IPS-11a (cell line): ENCODE data around the gene CLMN.

ENCODE experiments used
- H3K4me3 ChIP-seq: one replicate; pipeline ENCODE4 v1.5.1; 2013; ENCODE audit warnings: low read depth, low read length, control low read depth

Gene CLMN

DNA sequence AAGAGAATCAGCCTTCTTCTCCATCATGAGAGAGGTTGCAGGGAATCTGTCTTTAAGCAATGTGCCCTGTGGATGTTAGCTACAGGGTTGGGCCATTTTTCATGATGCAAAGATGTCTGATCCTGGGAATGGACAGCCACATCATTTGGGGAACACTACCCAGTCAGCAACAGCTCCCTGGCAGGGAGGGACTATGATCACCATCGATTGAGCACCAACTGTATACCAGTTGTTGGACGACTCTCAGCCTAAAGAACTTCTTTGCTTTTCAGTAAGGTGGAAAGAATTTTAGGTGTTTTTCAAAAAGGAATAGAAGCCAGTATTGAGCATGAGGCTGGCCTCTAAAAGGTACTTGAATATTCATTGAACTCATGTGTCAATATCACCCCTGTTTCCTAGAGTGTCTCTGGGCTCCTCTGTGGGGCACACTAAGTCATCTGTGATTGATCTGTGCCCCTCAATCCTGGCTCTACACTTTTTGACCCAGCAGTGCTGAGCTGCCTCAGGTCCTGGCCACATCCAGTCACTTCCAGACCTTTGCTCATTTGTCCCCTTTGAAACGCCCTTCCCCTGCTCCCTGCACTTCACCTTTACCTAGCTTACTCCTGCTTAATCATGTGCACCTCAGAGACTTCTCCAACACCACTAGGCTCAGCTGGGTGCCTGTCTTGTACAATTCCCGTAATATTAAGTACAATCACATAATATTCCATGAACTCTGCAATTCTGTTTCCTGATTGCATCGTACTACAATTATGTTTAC is 2.2 kb upstream of the CLMN start:
- no peak overlapping the region for H3K4me3 ChIP-seq

DNA sequence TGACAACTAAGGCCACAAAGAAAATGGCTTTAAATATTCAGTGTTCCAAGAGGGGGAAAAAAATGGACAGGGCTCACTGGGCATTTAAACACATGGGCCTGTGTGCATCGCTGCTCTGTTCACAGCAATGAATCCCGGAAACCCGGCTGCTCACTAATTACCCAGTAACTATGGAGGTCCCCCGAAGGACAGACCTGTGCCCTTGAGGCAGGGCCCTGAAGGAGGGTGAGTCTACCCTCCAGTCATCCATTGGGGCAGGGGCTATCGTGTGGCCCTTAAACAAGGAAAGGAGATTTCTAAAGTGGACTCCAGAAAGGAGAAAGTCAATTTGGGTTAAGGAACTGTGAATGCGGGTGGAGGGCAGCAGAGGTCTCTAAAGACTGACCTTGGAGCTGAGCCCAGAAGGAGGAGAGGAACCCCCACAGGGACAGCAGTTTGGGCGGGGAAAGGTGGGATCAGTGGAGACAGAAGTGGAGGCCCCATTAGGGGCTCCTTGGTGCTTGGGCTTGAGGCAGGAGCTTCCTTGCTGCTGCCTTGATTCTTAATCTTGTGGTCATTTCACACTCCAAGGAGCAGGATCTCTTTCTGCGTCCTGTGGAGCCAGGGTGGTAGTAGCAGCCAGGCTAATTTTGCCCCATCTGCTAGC is 1.4 kb upstream of the CLMN start:
- H3K4me3 ChIP-seq: no peak overlapping the region

DNA sequence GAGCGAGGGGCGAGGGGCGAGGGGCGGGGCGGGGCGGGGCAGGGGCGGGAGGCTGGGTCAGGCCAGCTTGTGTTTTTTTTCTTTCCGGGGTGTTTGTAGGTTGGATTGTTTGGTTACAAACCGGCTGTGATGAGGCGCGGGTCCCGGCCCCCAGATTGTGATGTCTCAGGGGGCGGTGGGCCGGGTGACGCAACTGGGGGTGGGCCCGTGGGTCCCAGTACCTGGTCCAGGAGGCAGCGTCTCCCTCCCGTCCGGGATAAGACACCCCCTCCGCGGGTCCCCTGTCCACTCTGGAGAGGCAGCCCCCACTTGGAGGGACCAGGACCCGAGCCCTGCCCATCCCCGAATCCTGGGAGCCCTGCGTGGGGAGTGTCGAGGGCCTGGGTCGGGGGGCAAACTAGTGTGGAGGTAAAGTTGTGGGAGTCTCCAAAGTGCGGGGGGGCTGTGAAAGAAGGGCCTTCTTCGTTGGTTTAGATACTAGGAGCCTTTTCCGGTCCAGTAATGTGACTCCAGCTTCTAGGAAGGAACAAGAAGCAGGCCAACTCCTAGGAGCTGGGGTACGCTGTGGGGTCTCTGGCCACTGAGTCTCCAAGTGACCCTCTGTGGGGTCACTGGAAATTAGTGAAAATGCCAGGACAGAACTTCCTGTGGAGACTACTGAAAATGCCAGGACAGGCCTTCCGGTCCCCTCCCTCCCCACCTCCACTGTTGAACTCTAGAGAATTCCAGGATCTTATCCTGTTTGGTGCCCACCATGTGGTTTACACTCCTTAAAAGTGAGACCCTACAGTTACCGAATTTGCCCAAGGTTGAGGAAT is 579 bp upstream of the CLMN start:
- peak overlapping the region; percentile 28 for H3K4me3 ChIP-seq

DNA sequence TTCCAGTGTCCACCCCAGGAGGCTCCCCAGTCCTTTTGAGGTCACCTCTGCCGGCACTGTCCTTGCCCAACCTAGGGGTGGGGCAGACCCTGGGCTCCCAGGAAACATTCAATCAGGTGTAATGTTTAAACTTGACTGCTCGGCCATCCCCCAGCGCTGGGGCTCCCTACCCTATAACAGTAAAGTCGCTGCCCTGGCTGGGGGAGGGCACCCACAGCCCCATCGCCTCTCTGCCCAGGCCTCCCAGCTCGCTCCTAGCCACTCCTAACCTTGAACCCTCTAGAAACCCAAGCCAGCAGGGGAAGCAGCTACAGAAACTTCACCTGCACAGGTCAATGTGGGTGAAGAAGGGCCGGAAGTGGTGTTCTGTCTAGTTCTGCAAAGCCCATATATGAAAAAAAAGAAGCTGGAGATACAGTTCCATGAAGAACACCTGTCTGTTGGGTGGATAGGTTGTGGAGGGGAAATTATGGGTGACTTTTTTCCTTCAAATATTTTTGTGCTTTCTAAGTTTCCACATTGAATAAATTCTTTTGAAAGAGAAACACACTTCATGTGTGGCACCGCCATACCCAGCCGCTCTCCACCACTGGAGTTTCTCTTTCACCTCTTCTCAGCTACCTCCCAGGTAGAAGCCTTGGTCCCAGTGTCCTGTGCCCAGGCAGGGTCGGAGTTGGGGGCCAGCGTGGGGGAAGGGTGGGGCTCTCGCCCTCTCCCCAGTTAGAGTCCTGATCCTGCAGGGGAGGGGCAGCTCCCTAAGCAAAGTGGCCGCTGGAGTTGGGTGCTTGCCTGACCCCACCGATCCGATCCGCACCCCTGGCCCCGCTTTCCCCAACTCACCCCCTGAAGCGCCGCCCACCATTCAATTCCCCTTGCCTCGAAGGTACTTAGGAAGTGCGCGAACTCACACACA is 1.1 kb downstream of the CLMN start:
- H3K4me3 ChIP-seq: peak overlapping the region; percentile 61

DNA sequence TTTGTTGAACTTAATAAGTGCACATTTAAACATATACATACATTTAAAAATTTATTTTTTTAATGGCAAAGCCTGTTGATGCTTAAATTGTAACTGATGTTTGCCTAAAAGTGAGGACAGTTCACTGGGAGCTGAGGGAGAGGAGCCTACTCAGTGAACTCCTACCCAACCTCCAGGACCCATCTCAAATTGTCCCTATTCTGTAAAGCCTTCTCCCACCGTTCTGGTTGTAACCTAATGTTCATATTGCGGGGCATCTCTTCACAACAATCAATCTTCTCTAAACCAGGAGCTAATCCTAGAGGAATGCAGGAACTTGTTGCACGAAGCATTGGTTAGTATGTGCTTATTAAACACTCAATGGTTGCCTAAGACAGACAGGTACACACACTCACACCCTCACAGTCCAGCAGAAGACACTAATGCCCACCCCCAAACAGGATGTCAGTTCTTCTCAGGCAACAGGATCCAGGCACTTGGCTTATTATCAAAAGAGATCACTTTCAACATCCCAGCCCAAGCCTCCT is 1.8 kb downstream of the CLMN start:
- no peak overlapping the region for H3K4me3 ChIP-seq

DNA sequence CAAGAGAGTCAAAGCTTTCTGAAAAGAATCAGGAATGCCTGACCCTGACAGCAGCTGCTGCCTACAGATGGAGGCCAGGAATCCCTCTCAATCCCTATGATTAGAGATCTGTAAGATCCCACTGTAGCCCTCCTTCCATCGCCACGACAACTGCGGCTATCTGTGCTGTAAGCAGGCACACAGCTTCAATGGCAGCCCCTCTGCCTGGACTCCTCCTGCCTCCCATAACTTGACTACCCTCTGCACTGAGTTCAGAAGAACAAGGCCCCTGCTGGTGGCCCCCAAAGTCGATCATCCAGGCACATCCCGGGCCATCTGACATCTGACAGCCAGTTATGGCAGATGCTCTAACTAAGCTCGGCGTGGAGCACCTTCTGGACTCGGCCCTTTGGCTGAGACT is 2.9 kb downstream of the CLMN start:
- H3K4me3 ChIP-seq: no peak overlapping the region

DNA sequence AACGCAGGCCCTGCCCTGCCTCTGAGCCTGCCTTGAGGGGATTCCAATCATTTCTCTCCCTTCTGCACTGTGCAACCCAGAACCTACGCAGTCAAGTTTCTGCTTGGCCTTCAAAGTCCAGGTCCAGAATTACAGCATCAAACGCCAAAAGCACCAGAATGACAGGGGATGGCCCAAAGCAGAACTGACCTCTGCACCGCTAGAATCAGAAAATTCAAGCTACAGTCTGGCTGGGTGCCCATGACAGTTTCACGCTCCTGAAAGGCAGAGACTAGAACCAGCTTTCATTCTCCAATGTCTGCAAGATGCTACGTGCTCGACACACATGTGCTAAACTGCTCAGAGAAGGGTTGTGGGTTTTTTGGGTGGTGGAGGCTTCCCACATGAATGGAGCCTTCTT is 4.1 kb downstream of the CLMN start:
- H3K4me3 ChIP-seq: no peak overlapping the region

DNA sequence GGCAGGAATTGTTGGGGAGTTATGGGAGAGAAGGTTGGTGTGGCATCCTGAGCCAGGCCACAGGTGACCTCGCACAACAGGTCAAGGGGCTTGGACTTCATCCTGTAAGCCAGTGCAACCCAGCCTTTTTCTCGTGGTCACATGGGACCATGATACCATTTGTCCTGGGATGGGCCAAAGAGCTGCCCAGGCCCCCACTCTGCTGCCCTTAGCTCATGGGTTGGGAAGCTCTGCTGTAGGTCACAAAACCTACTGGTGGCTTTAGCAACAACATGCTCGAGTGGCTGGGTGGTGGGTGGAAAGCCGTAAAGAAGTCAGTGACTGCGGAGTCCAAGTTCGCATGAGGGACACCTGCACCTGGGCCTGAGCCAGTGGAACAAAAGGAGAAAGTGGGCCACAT is 4.6 kb downstream of the CLMN start:
- no peak overlapping the region for H3K4me3 ChIP-seq

DNA sequence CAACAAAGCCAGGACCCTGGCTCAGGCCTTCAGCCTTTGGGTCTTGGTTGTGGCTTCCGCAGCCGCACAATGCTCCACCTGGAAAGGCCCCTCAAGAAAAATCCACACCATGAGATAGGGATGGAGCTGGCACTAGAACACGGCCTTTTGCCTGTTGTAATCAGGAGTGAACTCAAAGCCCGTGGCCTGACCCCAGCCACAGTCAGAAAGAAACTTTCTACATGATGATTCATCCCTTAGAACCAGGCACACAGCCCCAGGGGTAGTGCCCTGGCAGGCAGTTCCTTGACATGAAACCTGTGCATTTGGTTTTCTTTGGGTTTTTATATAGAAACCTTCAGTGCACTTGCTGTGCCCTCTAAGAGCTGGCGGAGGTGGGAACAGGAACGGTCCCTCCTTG is 5.1 kb downstream of the CLMN start:
- H3K4me3 ChIP-seq: no peak overlapping the region

DNA sequence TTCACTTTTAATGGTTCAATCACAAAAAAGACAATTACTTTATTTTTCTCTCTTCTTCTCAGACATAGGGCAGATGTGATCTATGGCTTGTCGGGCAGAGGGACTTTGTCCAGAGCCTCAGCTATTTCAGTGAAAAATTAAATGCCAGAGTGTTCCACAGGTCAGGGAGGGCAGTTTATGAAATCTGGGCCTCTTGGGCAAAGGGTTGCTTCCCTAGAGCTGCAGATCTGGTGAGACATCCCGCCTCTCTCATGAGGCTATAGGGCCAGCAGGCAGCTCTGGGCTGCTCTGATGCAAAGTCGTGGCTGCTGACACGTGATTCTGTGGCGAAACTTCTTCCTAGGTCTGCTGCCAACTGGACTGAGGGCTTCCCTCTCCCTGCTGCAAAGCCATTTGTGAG is 6.0 kb downstream of the CLMN start:
- H3K4me3 ChIP-seq: no peak overlapping the region

DNA sequence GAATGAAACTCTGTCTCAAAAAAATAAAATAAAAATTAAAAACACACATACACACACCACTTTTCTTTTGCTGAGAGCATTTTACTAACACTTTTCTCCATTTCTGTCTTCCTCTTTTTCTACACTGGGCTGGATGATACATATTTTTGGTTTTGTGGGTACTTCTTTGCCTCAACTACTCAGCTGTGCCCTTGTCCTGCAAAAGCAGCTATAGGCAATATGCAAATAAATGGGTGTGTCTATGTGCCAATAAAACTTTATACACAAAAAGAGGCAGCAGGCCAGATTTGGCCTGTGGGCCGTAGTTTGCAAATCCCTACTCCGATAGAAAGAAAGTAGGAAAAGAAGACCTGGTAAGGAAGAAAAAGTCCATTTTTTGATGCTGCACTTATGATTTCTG is 6.5 kb downstream of the CLMN start:
- H3K4me3 ChIP-seq: no peak overlapping the region

DNA sequence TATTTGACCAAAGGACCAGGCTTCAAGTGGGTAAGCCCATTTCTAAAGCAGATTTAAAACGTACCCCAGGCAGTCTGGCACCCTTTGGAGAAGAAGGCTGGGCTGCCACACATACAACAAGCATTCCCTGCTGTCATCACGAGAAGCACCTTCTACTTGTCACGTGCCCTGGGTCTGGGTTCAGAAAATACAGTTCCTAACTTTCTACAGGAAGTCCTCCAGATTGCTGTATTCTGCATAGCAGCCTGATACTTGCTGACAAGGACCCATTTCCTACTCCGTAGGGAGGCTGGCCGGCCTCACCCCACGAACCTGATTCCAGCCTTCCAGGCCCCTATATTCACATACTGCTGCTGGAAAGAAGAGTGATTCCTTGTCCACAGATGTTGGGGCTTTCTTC is 7.4 kb downstream of the CLMN start:
- H3K4me3 ChIP-seq: no peak overlapping the region

DNA sequence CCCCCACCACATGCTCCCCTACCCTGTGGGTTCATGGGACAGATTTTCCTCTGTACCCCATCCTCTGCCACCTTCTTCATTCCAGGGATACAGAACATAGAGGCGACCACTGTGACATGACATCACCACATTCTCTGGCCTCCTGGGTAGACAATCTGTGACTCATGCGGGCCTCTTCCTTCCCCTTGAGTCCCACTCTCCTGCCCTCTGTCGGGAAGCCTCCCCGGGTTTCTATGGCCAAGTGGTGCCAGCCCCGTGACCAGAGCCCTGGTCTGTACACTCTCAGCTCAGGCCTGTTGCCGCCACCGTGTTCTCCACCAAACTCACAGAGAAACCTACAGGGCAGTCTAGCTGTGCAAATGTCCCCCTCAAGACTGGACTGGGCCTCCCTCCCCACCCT is 8.0 kb downstream of the CLMN start:
- H3K4me3 ChIP-seq: no peak overlapping the region

DNA sequence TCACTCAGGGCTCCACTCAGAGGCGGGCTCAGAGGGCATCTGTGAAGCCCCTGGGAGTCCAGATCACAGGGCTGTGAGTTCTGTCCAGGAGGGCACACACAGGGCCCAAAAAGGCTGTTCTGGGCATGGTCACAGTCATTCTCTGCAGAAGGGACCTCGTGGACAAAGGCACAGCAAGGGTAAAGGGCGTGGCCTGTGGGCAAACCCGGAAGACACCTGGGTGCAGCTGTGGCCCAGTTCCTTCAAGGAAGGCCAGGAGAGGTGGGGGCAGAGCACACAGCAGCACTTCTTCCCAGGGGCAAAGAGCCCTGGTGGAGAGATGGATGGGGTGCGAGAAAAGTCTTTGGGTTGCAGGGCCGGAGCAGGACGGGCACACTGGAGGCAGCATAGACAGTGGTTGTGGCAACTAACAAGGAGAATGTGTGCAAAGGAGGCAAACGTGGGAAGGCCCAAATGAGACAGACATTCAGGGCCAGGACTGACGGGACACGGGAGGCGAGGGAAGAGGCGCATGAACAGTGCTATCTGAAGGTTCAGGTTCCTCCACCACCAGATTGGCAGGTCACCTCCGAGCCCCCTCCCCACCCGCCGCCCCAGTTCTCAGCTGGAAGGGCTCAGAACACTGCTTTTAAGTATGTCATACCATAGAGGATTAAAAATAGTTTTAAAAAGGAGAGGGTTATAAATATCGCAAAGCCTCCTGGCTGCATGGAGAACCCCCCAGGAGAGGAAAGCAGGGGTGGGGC is 8.9 kb downstream of the CLMN start:
- H3K4me3 ChIP-seq: no peak overlapping the region

DNA sequence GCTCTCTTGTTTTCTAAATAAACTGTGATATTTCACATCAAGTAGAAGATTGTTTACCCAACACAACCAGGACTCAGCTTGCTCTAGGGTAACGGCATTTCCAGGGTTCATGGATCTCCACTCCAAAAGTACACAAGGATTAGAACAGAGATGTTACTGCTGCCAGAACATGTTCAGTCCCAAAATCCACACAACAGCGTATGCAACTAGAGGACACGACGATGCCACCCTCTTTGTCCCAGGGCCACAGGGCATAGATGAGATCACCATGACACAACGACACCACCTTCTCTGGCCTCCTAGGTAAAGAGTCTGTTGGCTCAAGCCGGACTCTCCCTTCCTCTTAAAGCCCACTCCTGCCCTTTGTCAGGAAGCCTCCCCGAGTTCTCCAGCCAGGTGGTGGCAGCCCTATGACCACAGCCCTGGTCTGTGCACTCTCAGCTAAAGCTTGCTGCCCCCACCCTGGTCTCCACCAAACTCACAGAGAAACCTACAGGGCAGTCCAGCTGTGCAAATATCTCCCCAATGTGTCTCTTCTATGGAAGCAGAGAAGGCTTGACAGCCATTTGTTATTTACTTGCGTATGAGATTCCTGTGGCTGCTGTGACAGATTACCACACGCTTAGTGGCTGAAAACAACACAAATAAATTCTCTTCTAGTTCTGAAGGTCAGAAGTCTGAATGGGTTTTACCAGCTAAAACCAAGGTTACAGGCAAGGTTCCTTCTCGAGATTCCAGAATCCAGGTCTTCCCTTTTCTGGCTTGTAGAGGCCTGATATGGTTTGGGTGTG is 10.3 kb downstream of the CLMN start:
- no peak overlapping the region for H3K4me3 ChIP-seq

DNA sequence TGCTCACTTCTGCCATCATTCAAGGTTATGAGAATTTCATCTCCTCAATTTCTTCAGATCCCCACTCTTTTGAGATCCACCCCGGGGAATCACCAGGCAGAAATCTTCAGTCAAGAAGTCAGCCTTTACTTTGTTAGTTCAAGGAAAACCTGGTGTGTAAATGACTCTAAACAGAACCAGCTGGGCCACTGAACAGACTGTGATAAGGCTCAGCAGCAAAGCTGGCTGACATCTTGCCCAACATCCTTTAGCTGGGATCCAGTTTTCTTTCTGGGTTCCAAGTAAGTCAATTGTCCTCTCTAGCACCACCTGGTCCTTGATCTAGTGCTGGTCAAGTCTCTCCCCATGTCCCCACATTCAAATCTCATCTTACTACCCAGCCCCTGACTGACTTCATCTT is 11.6 kb downstream of the CLMN start:
- H3K4me3 ChIP-seq: no peak overlapping the region

DNA sequence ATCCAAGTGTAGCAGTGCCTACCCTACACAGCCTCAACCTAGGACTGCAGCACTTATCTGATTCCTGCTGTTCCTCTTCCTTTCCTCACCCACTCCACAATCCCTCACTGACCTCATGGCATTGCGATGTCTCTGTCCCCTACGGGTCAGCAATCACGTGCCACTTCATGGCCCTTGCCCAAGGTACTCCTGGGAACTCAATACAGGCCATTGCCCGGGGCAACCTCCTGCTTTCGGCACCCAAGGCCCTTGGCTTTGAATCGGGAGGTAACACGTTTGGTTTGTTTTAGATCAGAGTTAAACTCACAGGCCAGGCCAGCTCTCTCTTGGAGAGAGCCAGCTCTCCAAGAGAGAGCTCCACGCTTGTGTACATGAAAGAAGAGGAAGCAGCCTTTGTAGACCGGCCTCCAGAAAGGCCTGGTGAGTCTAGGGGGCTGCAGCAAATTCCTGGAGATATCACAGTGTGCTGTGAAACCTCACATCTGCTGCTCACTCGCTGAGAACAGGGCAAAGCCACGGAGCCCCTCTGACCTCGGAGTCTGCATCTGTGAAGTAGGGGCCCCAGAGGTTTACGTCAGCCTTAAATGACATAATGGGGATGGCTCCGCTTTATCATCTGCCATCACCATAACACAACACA is 12.2 kb downstream of the CLMN start:
- no peak overlapping the region for H3K4me3 ChIP-seq

DNA sequence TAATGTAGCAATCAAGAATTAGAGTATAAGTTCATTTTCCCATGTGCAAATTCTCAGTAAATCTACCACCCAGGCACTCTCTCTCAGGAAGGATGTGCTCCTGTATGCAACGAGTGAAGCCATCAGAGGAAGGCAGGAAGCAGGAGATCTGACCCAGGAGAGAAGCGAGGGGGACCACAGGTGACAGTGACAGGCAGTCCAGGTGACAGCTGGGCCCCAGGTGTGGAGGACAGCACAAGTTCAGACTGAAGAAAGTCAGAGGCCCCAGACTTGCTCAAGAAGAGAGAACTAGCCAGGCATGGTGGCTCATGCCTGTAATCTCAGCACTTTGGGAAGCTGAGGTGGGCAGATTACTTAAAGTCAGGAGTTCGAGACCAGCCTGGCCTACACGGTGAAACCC is 13.8 kb downstream of the CLMN start:
- no peak overlapping the region for H3K4me3 ChIP-seq

DNA sequence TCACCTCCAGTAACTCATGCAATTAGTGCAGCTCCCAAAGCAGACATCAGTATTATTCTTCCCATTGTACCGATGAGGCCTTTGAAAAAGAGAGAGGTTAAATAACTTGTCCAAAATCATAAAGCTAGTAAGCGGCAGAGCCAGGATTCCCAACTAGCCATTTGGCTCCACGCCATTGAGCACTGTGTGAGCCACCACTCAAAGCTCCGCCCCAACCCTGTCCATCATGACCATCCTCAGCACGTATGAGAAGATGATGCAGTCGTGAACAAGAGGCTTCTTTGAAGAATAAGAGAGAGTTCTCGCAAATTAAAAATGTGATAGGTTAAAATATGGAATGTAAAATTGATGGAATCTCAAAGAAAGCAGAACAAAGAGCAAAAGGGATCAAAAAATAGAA is 14.6 kb downstream of the CLMN start:
- no peak overlapping the region for H3K4me3 ChIP-seq
